Stimulated activated effector memory CD8-positive, alpha-beta T cell treated with anti-CD3 and anti-CD28 coated beads, Interleukin-12 subunit alpha, Interleukin-12 subunit beta, amount 100 ng/mL, for 72 hours (primary cell): ENCODE data around the gene TMEM19.

Experiments
- ATAC-seq: fragments of 150-1000 bp; cut with Tn5 transposase; 2 replicates; pipeline ENCODE4 v1.10.0; 2021
- DNase-seq, 2 donors: peaks; one replicate each; pipeline ENCODE4 v3.0.0; 2021 to 2022; ENCODE audit warnings: low spot score in 2 of 2
- H3K27ac Mint-ChIP-seq: one replicate; pipeline ENCODE4 v1.8.0; 2022; ENCODE audit warnings: mild to moderate bottlenecking, mixed read lengths
- H3K36me3 Mint-ChIP-seq: one replicate; pipeline ENCODE4 v1.8.0; 2022; ENCODE audit warnings: mild to moderate bottlenecking, mixed read lengths
- H3K4me1 Mint-ChIP-seq: one replicate; pipeline ENCODE4 v1.8.0; 2022; ENCODE audit warnings: mixed read lengths
- H3K4me3 Mint-ChIP-seq: one replicate; pipeline ENCODE4 v1.8.0; 2022; ENCODE audit warnings: mild to moderate bottlenecking, mixed read lengths
- H3K9me3 Mint-ChIP-seq: one replicate; pipeline ENCODE4 v1.8.0; 2022; ENCODE audit warnings: mixed read lengths

Gene TMEM19

GRCh38 chr12:71721783-71722505, 36.1 kb downstream of the TMEM19 start:
- Mint-ChIP-seq H3K36me3 (no peaks in the 10 kb centered on the region), H3K4me1 (no peaks in the 10 kb centered on the region), H3K4me3 (no peak overlapping the region), H3K9me3 (no peaks in the 10 kb centered on the region), H3K27ac (no peak overlapping the region)
- ATAC-seq (no peak), DNase-seq (no peak)

- no peak for ATAC-seq
- H3K9me3 Mint-ChIP-seq = no peaks in the 10 kb centered on the region
- H3K27ac Mint-ChIP-seq = no peak overlapping the region
These were observed 39.1 kb downstream of the TMEM19 start for GRCh38 chr12:71725011-71725410.

GRCh38 chr12:71726548-71726947, 40.7 kb downstream of the TMEM19 start:
- no peak for ATAC-seq
- no peaks in the 10 kb centered on the region for H3K36me3 Mint-ChIP-seq
- H3K27ac Mint-ChIP-seq = no peak overlapping the region
- DNase-seq = no peak
- H3K4me3 Mint-ChIP-seq = no peak overlapping the region
- no peaks in the 10 kb centered on the region for H3K9me3 Mint-ChIP-seq
- H3K4me1 Mint-ChIP-seq = no peaks in the 10 kb centered on the region

More at GRCh38 chr12:71725011-71725410, 39.1 kb downstream of the TMEM19 start:
- Mint-ChIP-seq H3K4me3 (no peak overlapping the region), H3K36me3 (no peaks in the 10 kb centered on the region), H3K4me1 (no peaks in the 10 kb centered on the region)
- DNase-seq = no peak

- no peaks in the 10 kb centered on the region for H3K36me3 Mint-ChIP-seq
- no peak overlapping the region for H3K4me3 Mint-ChIP-seq
- ATAC-seq (peak; percentile 73), DNase-seq (no peak)
- no peaks in the 10 kb centered on the region for H3K9me3 Mint-ChIP-seq
- H3K4me1 Mint-ChIP-seq = no peaks in the 10 kb centered on the region
- no peak overlapping the region for H3K27ac Mint-ChIP-seq
These were observed 42.1 kb downstream of the TMEM19 start for GRCh38 chr12:71727958-71728357.

- Mint-ChIP-seq H3K9me3 (no peaks in the 10 kb centered on the region), H3K4me3 (no peak overlapping the region), H3K27ac (no peak overlapping the region), H3K36me3 (no peaks in the 10 kb centered on the region), H3K4me1 (no peaks in the 10 kb centered on the region)
- ATAC-seq = no peak
- no peak for DNase-seq
These were observed 45.1 kb downstream of the TMEM19 start for GRCh38 chr12:71730936-71731335.

GRCh38 chr12:71731439-71732356, 45.8 kb downstream of the TMEM19 start:
- Mint-ChIP-seq H3K4me3 (no peak overlapping the region), H3K36me3 (no peaks in the 10 kb centered on the region), H3K4me1 (no peaks in the 10 kb centered on the region), H3K9me3 (no peaks in the 10 kb centered on the region), H3K27ac (no peak overlapping the region)
- DNase-seq = no peak
- no peak for ATAC-seq

- no peaks in the 10 kb centered on the region for H3K4me1 Mint-ChIP-seq
- H3K4me3 Mint-ChIP-seq = no peak overlapping the region
- no peaks in the 10 kb centered on the region for H3K36me3 Mint-ChIP-seq
- H3K27ac Mint-ChIP-seq = no peak overlapping the region
- DNase-seq = no peak
- no peaks in the 10 kb centered on the region for H3K9me3 Mint-ChIP-seq
- ATAC-seq = no peak
These were observed 46.5 kb downstream of the TMEM19 start for GRCh38 chr12:71732357-71732712.

GRCh38 chr12:71737197-71737596, 51.3 kb downstream of the TMEM19 start:
- H3K36me3 Mint-ChIP-seq = no peaks in the 10 kb centered on the region
- no peak for DNase-seq
- H3K27ac Mint-ChIP-seq = no peak overlapping the region
- H3K4me3 Mint-ChIP-seq = no peak overlapping the region
- H3K9me3 Mint-ChIP-seq = no peaks in the 10 kb centered on the region
- ATAC-seq = no peak
- no peaks in the 10 kb centered on the region for H3K4me1 Mint-ChIP-seq

GRCh38 chr12:71742998-71743397, 57.1 kb downstream of the TMEM19 start:
- no peaks in the 10 kb centered on the region for H3K4me1 Mint-ChIP-seq
- ATAC-seq (no peak), DNase-seq (no peak)
- H3K27ac Mint-ChIP-seq = no peak overlapping the region
- no peak overlapping the region for H3K4me3 Mint-ChIP-seq
- no peaks in the 10 kb centered on the region for H3K36me3 Mint-ChIP-seq
- H3K9me3 Mint-ChIP-seq = no peaks in the 10 kb centered on the region

GRCh38 chr12:71744522-71745300, 58.8 kb downstream of the TMEM19 start:
- Mint-ChIP-seq H3K27ac (no peak overlapping the region), H3K36me3 (no peaks in the 10 kb centered on the region), H3K4me1 (no peaks in the 10 kb centered on the region), H3K9me3 (no peaks in the 10 kb centered on the region), H3K4me3 (no peak overlapping the region)
- no peak for ATAC-seq
- no peak for DNase-seq

GRCh38 chr12:71746974-71747611, 61.2 kb downstream of the TMEM19 start:
- H3K27ac Mint-ChIP-seq = no peak overlapping the region
- peak; percentile 24 to 58 for DNase-seq
- no peak overlapping the region for H3K4me3 Mint-ChIP-seq
- peak; percentile 81 for ATAC-seq
- no peaks in the 10 kb centered on the region for H3K9me3 Mint-ChIP-seq
- no peaks in the 10 kb centered on the region for H3K36me3 Mint-ChIP-seq
- H3K4me1 Mint-ChIP-seq = no peaks in the 10 kb centered on the region

GRCh38 chr12:71748081-71748850, 62.4 kb downstream of the TMEM19 start:
- no peak overlapping the region for H3K4me3 Mint-ChIP-seq
- no peaks in the 10 kb centered on the region for H3K9me3 Mint-ChIP-seq
- no peak overlapping the region for H3K27ac Mint-ChIP-seq
- ATAC-seq (no peak), DNase-seq (no peak)
- H3K4me1 Mint-ChIP-seq = no peaks in the 10 kb centered on the region
- no peaks in the 10 kb centered on the region for H3K36me3 Mint-ChIP-seq

GRCh38 chr12:71749666-71750065, 63.8 kb downstream of the TMEM19 start:
- Mint-ChIP-seq H3K27ac (no peak overlapping the region), H3K4me1 (peaks cover 9% of the 10 kb centered on the region), H3K36me3 (peaks cover 5% of the 10 kb centered on the region), H3K4me3 (no peak overlapping the region), H3K9me3 (no peaks in the 10 kb centered on the region)
- ATAC-seq = no peak
- DNase-seq = no peak

- Mint-ChIP-seq H3K36me3 (peaks cover 33% of the 10 kb centered on the region), H3K27ac (no peak overlapping the region), H3K4me3 (no peak overlapping the region), H3K4me1 (peaks cover 21% of the 10 kb centered on the region), H3K9me3 (no peaks in the 10 kb centered on the region)
- ATAC-seq = no peak
- DNase-seq = no peak
These were observed 67.0 kb downstream of the TMEM19 start for GRCh38 chr12:71752891-71753290.
